H9 (cell line): ENCODE measurements around the gene SULT1E1. TPM values are rescaled to one million over a fixed set of nuclear protein-coding genes. Genes with fewer than 3 reads are reported as not detected.

Experiments
- DNase-seq: peaks from one replicate; pipeline ENCODE4 v3.0.0-alpha.2; 2017
- H2AFZ ChIP-seq: one replicate; pipeline ENCODE4 v1.6.1; 2013; ENCODE audit warnings: mild to moderate bottlenecking, low read length, control low read depth, moderate library complexity
- H2AK5ac ChIP-seq: 2 replicates; pipeline ENCODE4 v1.6.1; 2013; ENCODE audit warnings: low read length, control low read depth, mixed read lengths; ENCODE audit not compliant: insufficient read length
- H2BK120ac ChIP-seq: one replicate; pipeline ENCODE4 v1.6.1; 2013; ENCODE audit warnings: low read depth, mild to moderate bottlenecking, low read length, control low read depth, inconsistent platforms; ENCODE audit not compliant: poor library complexity, severe bottlenecking
- H2BK12ac ChIP-seq: 2 replicates; pipeline ENCODE4 v1.6.1; 2013; ENCODE audit warnings: low read length, control low read depth, mixed read lengths, low read depth; ENCODE audit not compliant: insufficient read length
- H2BK15ac ChIP-seq: 2 replicates; pipeline ENCODE4 v1.6.1; 2013; ENCODE audit warnings: low read depth, low read length, control low read depth
- H2BK20ac ChIP-seq: one replicate; pipeline ENCODE4 v1.6.1; 2013; ENCODE audit warnings: low read depth, mild to moderate bottlenecking, low read length, control low read depth, inconsistent platforms; ENCODE audit not compliant: poor library complexity, severe bottlenecking
- H2BK5ac ChIP-seq: 2 replicates; pipeline ENCODE4 v1.6.1; 2013; ENCODE audit warnings: low read length, control low read depth, mixed read lengths; ENCODE audit not compliant: insufficient read length
- H3K14ac ChIP-seq: 2 replicates; pipeline ENCODE4 v1.6.1; 2013; ENCODE audit warnings: low read length, control low read depth; ENCODE audit not compliant: insufficient read depth
- H3K18ac ChIP-seq: 2 replicates; pipeline ENCODE4 v1.6.1; 2013; ENCODE audit warnings: low read depth, mild to moderate bottlenecking, mixed read lengths, low read length, control low read depth; ENCODE audit not compliant: insufficient read length
- H3K23ac ChIP-seq: 2 replicates; pipeline ENCODE4 v1.6.1; 2013; ENCODE audit warnings: low read length, control low read depth, mixed read lengths, low read depth; ENCODE audit not compliant: insufficient read length
- H3K23me2 ChIP-seq: 2 replicates; pipeline ENCODE4 v1.6.1; 2013; ENCODE audit warnings: low read depth, mild to moderate bottlenecking, mixed read lengths, low read length, control low read depth; ENCODE audit not compliant: insufficient read length, poor library complexity, severe bottlenecking
- H3K27ac ChIP-seq: 2 replicates; pipeline ENCODE4 v1.5.1; 2013; ENCODE audit warnings: low read length, control low read depth, mixed read lengths, low read depth; ENCODE audit not compliant: insufficient read length
- H3K27me3 ChIP-seq: 2 replicates; pipeline ENCODE4 v1.6.1; 2013; ENCODE audit warnings: low read length, control low read depth, inconsistent platforms; ENCODE audit not compliant: insufficient read depth
- H3K4ac ChIP-seq: 2 replicates; pipeline ENCODE4 v1.6.1; 2013; ENCODE audit warnings: low read depth, mild to moderate bottlenecking, control low read depth, inconsistent platforms, low read length, moderate library complexity
- H3K4me1 ChIP-seq: 2 replicates; pipeline ENCODE4 v1.6.1; 2013; ENCODE audit warnings: low read length, control low read depth, inconsistent platforms; ENCODE audit not compliant: insufficient read depth
- H3K4me2 ChIP-seq: 2 replicates; pipeline ENCODE4 v1.6.1; 2013; ENCODE audit warnings: low read length, control low read depth, mixed read lengths; ENCODE audit not compliant: insufficient read length, insufficient read depth
- H3K56ac ChIP-seq: 2 replicates; pipeline ENCODE4 v1.6.1; 2013; ENCODE audit warnings: low read depth, mild to moderate bottlenecking, mixed read lengths, low read length, control low read depth; ENCODE audit not compliant: insufficient read length
- H3K79me1 ChIP-seq: 2 replicates; pipeline ENCODE4 v1.6.1; 2013; ENCODE audit warnings: low read depth, mild to moderate bottlenecking, moderate library complexity, low read length, control low read depth, inconsistent platforms; ENCODE audit not compliant: insufficient read depth, poor library complexity, severe bottlenecking
- H3K79me2 ChIP-seq: 2 replicates; pipeline ENCODE4 v1.6.1; 2013; ENCODE audit warnings: low read length, control low read depth, inconsistent platforms; ENCODE audit not compliant: insufficient read depth
- H3K9ac ChIP-seq: 2 replicates; pipeline ENCODE4 v1.6.1; 2013; ENCODE audit warnings: low read length, control low read depth, mixed read lengths; ENCODE audit not compliant: insufficient read length; ENCODE audit errors: extremely low read depth
- H3K9me3 ChIP-seq: one replicate; pipeline ENCODE4 v1.6.1; 2013; ENCODE audit warnings: low read depth, low read length, inconsistent platforms; ENCODE audit not compliant: control insufficient read depth
- H3T11ph ChIP-seq: one replicate; pipeline ENCODE4 v1.6.1; 2013; ENCODE audit warnings: mild to moderate bottlenecking, low read length, control low read depth, inconsistent platforms
- H4K20me1 ChIP-seq: one replicate; pipeline ENCODE4 v1.6.1; 2013; ENCODE audit not compliant: control insufficient read depth, insufficient read length, insufficient read depth
- H4K5ac ChIP-seq: 2 replicates; pipeline ENCODE4 v1.6.1; 2013; ENCODE audit warnings: low read depth, mild to moderate bottlenecking, mixed read lengths, low read length, control low read depth; ENCODE audit not compliant: insufficient read length
- H4K8ac ChIP-seq: replicated peaks from 2 replicates; pipeline ENCODE4 v1.6.1; 2013; ENCODE audit warnings: low read length, control low read depth, mixed read lengths, low read depth; ENCODE audit not compliant: insufficient read length
- H4K91ac ChIP-seq: 2 replicates; pipeline ENCODE4 v1.6.1; 2013; ENCODE audit warnings: low read depth, mild to moderate bottlenecking, moderate library complexity, mixed read lengths, low read length, control low read depth; ENCODE audit not compliant: insufficient read length
- H3K27ac Mint-ChIP-seq, 3 experiments: 2 replicates in 2 of 3; 3 replicates in 1 of 3; pipeline ENCODE4 v1.8.0; 2020 to 2021; ENCODE audit warnings: mixed read lengths in 3 of 3, mild to moderate bottlenecking in 1 of 3, moderate library complexity in 1 of 3
- H3K27me3 Mint-ChIP-seq: 2 replicates; pipeline ENCODE4 v1.8.0; 2021; ENCODE audit warnings: low read depth, mild to moderate bottlenecking, moderate library complexity, mixed read lengths
- H3K36me3 Mint-ChIP-seq, 3 experiments: 2 replicates in 2 of 3; 3 replicates in 1 of 3; pipeline ENCODE4 v1.8.0; 2020 to 2021; ENCODE audit warnings: low read depth in 3 of 3, mixed read lengths in 3 of 3; ENCODE audit not compliant: insufficient read depth in 1 of 3
- H3K4me1 Mint-ChIP-seq, 2 experiments: 2 replicates each; pipeline ENCODE4 v1.8.0; 2020; ENCODE audit warnings: mixed read lengths in 2 of 2
- H3K4me3 Mint-ChIP-seq, 2 experiments: 2 replicates in 1 of 2; 3 replicates in 1 of 2; pipeline ENCODE4 v1.8.0; 2020 to 2021; ENCODE audit warnings: mild to moderate bottlenecking in 2 of 2, mixed read lengths in 2 of 2, moderate library complexity in 1 of 2
- H3K9me3 Mint-ChIP-seq, 2 experiments: 2 replicates in 1 of 2; 3 replicates in 1 of 2; pipeline ENCODE4 v1.8.0; 2020; ENCODE audit warnings: mild to moderate bottlenecking in 2 of 2, mixed read lengths in 2 of 2, moderate library complexity in 1 of 2
- WGBS: extraction: QIAGEN DNeasy Blood & Tissue Kit; methylation state at CpG from one replicate; pipeline ENCODE4 v1.1.7; 2013; ENCODE audit warnings: missing lambda C conversion rate, low lambda C conversion rate, mixed read lengths; ENCODE audit not compliant: insufficient read length; ENCODE audit errors: extremely low coverage; 5-methylcytosine and 5-hydroxymethylcytosine counted together
- total RNA-seq: library from RNA; stranded (reverse); gene quantifications from 2 replicates; pipeline ENCODE4 v1.2.1, GENCODE V29; 2021
- TF ChIP-seq, protein P1 (sequence below): fragments of 200-600 bp; sonication (generic); conservative IDR thresholded peaks from 3 replicates; pipeline ENCODE4 v1.8.0; 2021; ENCODE audit warnings: antibody characterized with exemption, mild to moderate bottlenecking

Gene SULT1E1
- total RNA-seq, 1 experiment from 2014 or later: not detected

GRCh38 chr4:69830560-69831269 is 29.2 kb downstream of the SULT1E1 start:
- Histone ChIP-seq H2BK5ac (no peak overlapping the region), H3K4ac (no peak overlapping the region), H3K23me2 (no peaks in the 10 kb centered on the region), H2AK5ac (no peak overlapping the region), H3K14ac (no peak overlapping the region), H3K9ac (no peak overlapping the region), H3K18ac (no peak overlapping the region), H3K4me2 (no peak overlapping the region), H3T11ph (no peak overlapping the region), H3K27me3 (no peaks in the 10 kb centered on the region), H2BK120ac (no peak overlapping the region), H2BK15ac (no peak overlapping the region), H4K8ac (no peak overlapping the region), H2BK12ac (no peak overlapping the region), H3K23ac (no peak overlapping the region), H4K20me1 (no peaks in the 10 kb centered on the region), H3K9me3 (no peaks in the 10 kb centered on the region), H2AFZ (no peak overlapping the region), H3K79me2 (no peaks in the 10 kb centered on the region), H3K56ac (no peak overlapping the region), H4K5ac (no peak overlapping the region), H3K27ac (no peak overlapping the region), H3K4me1 (peaks cover 4% of the 10 kb centered on the region; the same call in 1 of the 2 replicates), H4K91ac (no peak overlapping the region), H2BK20ac (no peak overlapping the region), H3K79me1 (no peaks in the 10 kb centered on the region)
- H3K9me3 Mint-ChIP-seq: peaks cover 0 to 3% of the 10 kb centered on the region in 2 experiments; a peak in 3 of 5 replicates
- H3K27ac Mint-ChIP-seq: peak overlapping the region in 2 of 3 experiments; percentile 22 to 81; a peak in 3 of 7 replicates
- WGBS: no CpG with 5 or more reads among the region's 6 CpGs
- no peak overlapping the region for H3K4me3 Mint-ChIP-seq
- peaks cover 25% of the 10 kb centered on the region in 2 experiments for H3K4me1 Mint-ChIP-seq
- TF ChIP-seq, protein P1, sequence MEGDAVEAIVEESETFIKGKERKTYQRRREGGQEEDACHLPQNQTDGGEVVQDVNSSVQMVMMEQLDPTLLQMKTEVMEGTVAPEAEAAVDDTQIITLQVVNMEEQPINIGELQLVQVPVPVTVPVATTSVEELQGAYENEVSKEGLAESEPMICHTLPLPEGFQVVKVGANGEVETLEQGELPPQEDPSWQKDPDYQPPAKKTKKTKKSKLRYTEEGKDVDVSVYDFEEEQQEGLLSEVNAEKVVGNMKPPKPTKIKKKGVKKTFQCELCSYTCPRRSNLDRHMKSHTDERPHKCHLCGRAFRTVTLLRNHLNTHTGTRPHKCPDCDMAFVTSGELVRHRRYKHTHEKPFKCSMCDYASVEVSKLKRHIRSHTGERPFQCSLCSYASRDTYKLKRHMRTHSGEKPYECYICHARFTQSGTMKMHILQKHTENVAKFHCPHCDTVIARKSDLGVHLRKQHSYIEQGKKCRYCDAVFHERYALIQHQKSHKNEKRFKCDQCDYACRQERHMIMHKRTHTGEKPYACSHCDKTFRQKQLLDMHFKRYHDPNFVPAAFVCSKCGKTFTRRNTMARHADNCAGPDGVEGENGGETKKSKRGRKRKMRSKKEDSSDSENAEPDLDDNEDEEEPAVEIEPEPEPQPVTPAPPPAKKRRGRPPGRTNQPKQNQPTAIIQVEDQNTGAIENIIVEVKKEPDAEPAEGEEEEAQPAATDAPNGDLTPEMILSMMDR: peak; percentile 31; the same call in 2 of the 3 replicates
- peaks cover 0 to 3% (median 0%) of the 10 kb centered on the region in 3 experiments; a peak in 1 of 7 replicates for H3K36me3 Mint-ChIP-seq
- H3K27me3 Mint-ChIP-seq: no peaks in the 10 kb centered on the region
- peak; percentile 45 for DNase-seq
